IMR-90 (cell line): Measurements from ENCODE around the gene RALGPS2.

ENCODE experiments used
- BHLHE40 ChIP-seq: fragments of 150-350 bp; IDR thresholded peaks from 2 replicates; pipeline ENCODE4 v1.6.1; 2016; ENCODE audit warnings: mild to moderate bottlenecking, low read depth, low read length
- CEBPB ChIP-seq: IDR thresholded peaks from 2 replicates; pipeline ENCODE4 v1.6.1; 2012; ENCODE audit warnings: low read depth, low read length, improper control_type of control experiment
- CHD1 ChIP-seq: IDR thresholded peaks from 2 replicates; pipeline ENCODE4 v1.6.1; 2012; ENCODE audit warnings: low read depth, low read length, improper control_type of control experiment
- FOS ChIP-seq: fragments of 150-350 bp; IDR thresholded peaks from 2 replicates; pipeline ENCODE4 v1.6.1; 2016; ENCODE audit warnings: low read depth, low read length
- MAZ ChIP-seq: IDR thresholded peaks from 2 replicates; pipeline ENCODE4 v1.6.1; 2012; ENCODE audit warnings: low read depth, mild to moderate bottlenecking, low read length, improper control_type of control experiment, moderate library complexity, borderline replicate concordance
- MXI1 ChIP-seq: IDR thresholded peaks from 2 replicates; pipeline ENCODE4 v1.6.1; 2012; ENCODE audit warnings: low read depth, mild to moderate bottlenecking, low read length, moderate library complexity, borderline replicate concordance
- POLR2A ChIP-seq: IDR thresholded peaks from 2 replicates; pipeline ENCODE4 v1.6.1; 2012; ENCODE audit warnings: mild to moderate bottlenecking, low read depth, low read length
- RAD21 ChIP-seq: IDR thresholded peaks from 2 replicates; pipeline ENCODE4 v1.6.1; 2012; ENCODE audit warnings: low read length, improper control_type of control experiment
- RCOR1 ChIP-seq: IDR thresholded peaks from 2 replicates; pipeline ENCODE4 v1.6.1; 2012; ENCODE audit warnings: mild to moderate bottlenecking, low read length, improper control_type of control experiment; ENCODE audit not compliant: insufficient replicate concordance
- RFX5 ChIP-seq: IDR thresholded peaks from 2 replicates; pipeline ENCODE4 v1.8.0; 2012; ENCODE audit warnings: low read depth, mild to moderate bottlenecking, low read length, moderate library complexity
- SMC3 ChIP-seq: fragments of 150-350 bp; IDR thresholded peaks from 2 replicates; pipeline ENCODE4 v1.6.1; 2016; ENCODE audit warnings: low read depth, mild to moderate bottlenecking, antibody characterized with exemption, low read length, moderate library complexity
- TF ChIP-seq, protein P1 (sequence below): conservative IDR thresholded peaks from 2 replicates; pipeline ENCODE4 v1.5.1; 2012; ENCODE audit warnings: mild to moderate bottlenecking, low read depth, low read length, improper control_type of control experiment
- TF ChIP-seq, protein P2 (sequence below): fragments of 150-350 bp; IDR thresholded peaks from 2 replicates; pipeline ENCODE4 v1.6.1; 2016; ENCODE audit warnings: low read depth, mild to moderate bottlenecking, low read length, moderate library complexity, borderline replicate concordance

DNA sequence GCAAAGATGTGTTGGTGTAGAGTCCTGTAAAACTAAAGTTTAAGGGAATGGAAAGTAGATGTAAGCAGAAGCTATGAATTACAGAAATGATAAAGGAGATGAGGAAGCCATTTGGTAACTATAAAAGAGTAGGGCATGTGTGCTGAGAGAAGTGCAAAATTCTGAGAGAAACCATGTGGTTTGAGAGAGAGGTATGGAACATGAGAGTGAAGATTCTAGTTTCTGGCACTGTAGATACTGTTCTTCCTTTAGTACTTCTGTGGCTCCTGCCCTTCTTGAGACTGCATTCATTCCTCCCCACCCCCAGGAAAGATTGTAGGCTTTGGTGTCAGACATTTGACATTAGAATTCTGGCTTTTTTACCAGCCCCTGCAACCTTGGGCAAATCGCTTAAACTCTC, 15.4 kb downstream of the RALGPS2 start:
- TF ChIP-seq POLR2A (no peak), RFX5 (no peak), CEBPB (no peak), MAZ (no peak), BHLHE40 (no peak), RCOR1 (no peak), RAD21 (no peak), SMC3 (no peak), MXI1 (no peak), FOS (no peak), CHD1 (no peak)
- TF ChIP-seq, protein P1, sequence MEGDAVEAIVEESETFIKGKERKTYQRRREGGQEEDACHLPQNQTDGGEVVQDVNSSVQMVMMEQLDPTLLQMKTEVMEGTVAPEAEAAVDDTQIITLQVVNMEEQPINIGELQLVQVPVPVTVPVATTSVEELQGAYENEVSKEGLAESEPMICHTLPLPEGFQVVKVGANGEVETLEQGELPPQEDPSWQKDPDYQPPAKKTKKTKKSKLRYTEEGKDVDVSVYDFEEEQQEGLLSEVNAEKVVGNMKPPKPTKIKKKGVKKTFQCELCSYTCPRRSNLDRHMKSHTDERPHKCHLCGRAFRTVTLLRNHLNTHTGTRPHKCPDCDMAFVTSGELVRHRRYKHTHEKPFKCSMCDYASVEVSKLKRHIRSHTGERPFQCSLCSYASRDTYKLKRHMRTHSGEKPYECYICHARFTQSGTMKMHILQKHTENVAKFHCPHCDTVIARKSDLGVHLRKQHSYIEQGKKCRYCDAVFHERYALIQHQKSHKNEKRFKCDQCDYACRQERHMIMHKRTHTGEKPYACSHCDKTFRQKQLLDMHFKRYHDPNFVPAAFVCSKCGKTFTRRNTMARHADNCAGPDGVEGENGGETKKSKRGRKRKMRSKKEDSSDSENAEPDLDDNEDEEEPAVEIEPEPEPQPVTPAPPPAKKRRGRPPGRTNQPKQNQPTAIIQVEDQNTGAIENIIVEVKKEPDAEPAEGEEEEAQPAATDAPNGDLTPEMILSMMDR, result no peak
- TF ChIP-seq, protein P2, sequence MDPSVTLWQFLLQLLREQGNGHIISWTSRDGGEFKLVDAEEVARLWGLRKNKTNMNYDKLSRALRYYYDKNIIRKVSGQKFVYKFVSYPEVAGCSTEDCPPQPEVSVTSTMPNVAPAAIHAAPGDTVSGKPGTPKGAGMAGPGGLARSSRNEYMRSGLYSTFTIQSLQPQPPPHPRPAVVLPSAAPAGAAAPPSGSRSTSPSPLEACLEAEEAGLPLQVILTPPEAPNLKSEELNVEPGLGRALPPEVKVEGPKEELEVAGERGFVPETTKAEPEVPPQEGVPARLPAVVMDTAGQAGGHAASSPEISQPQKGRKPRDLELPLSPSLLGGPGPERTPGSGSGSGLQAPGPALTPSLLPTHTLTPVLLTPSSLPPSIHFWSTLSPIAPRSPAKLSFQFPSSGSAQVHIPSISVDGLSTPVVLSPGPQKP, result no peak
